ENCODE data around the gene SSH2.
"Not testable (repeated sequence)": the region's sequence is repeated elsewhere in the genome, so short reads cannot be mapped to it uniquely, and the experiment has no call there.

The SSH2 gene

GRCh38 chr17:29874358-29874757 lies 55.7 kb downstream of the SSH2 start:
- DNase-seq = not testable (repeated sequence)

GRCh38 chr17:29873476-29873875 lies 56.6 kb downstream of the SSH2 start:
- no peak for DNase-seq

- DNase-seq = no peak
Observed at GRCh38 chr17:29870836-29871465, 59.1 kb downstream of the SSH2 start.

GRCh38 chr17:29867643-29868181 lies 62.3 kb downstream of the SSH2 start:
- DNase-seq = no peak

- DNase-seq = no peak
Observed at GRCh38 chr17:29866746-29867404, 63.2 kb downstream of the SSH2 start.

- DNase-seq = no peak
Observed at GRCh38 chr17:29864615-29865014, 65.4 kb downstream of the SSH2 start.

- DNase-seq = not testable (repeated sequence)
Observed at GRCh38 chr17:29864123-29864522, 65.9 kb downstream of the SSH2 start.

- no peak for DNase-seq
Observed at GRCh38 chr17:29862951-29863350, 67.1 kb downstream of the SSH2 start.

GRCh38 chr17:29862127-29862526 lies 67.9 kb downstream of the SSH2 start:
- no peak for DNase-seq

GRCh38 chr17:29859445-29859844 lies 70.6 kb downstream of the SSH2 start:
- not testable (repeated sequence) for DNase-seq

- no peak for DNase-seq
Observed at GRCh38 chr17:29857823-29858222, 72.2 kb downstream of the SSH2 start.

GRCh38 chr17:29857105-29857504 lies 72.9 kb downstream of the SSH2 start:
- not testable (repeated sequence) for DNase-seq

GRCh38 chr17:29855686-29856085 lies 74.3 kb downstream of the SSH2 start:
- no peak for DNase-seq

- no peak for DNase-seq
Observed at GRCh38 chr17:29848737-29849136, 81.3 kb downstream of the SSH2 start.

GRCh38 chr17:29847527-29848400 lies 82.3 kb downstream of the SSH2 start:
- no peak for DNase-seq

- DNase-seq = no peak
Observed at GRCh38 chr17:29847118-29847517, 82.9 kb downstream of the SSH2 start.

- no peak for DNase-seq
Observed at GRCh38 chr17:29846298-29846697, 83.7 kb downstream of the SSH2 start.

- DNase-seq = no peak
Observed at GRCh38 chr17:29844339-29845048, 85.5 kb downstream of the SSH2 start.

- no peak for DNase-seq
Observed at GRCh38 chr17:29840884-29841283, 89.1 kb downstream of the SSH2 start.

- no peak for DNase-seq
Observed at GRCh38 chr17:29839656-29840055, 90.4 kb downstream of the SSH2 start.

- DNase-seq = no peak
Observed at GRCh38 chr17:29838961-29839360, 91.1 kb downstream of the SSH2 start.

- DNase-seq = no peak
Observed at GRCh38 chr17:29837531-29837930, 92.5 kb downstream of the SSH2 start.

GRCh38 chr17:29836643-29837042 lies 93.4 kb downstream of the SSH2 start:
- no peak for DNase-seq
